T-helper 9 cell (primary cell): ENCODE data around the gene SBK1.
"Not testable (repeated sequence)": the region's sequence is repeated elsewhere in the genome, so short reads cannot be mapped to it uniquely, and the experiment has no call there.

Experiments
- DNase-seq: peaks from one replicate; pipeline ENCODE4 v3.0.0-alpha.2; 2020

Gene SBK1

DNA sequence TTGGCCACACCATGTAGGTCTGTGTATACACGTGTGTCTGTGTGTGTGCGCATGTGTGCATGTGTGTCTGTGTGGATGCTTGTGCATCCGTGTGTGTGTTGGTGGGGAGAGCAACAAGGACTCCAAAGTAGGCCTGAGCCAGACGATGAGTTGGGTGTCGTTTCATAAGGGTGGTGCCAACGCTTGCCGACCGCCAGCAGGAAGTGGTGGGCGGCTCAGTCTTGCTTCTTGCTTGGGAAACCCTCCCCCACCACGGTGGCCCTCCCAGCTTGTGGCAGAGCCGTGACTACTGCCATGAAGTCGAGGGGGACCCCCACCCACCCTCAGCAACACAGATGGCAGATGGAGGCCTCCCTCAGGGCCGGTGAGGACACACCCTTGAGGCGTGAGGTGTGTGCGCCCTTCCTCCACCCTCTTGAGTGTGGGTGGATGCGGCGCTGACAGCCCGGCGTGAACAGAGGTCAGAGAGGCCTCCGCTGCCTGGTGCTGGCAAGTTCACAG lies 17.5 kb downstream of the SBK1 start:
- DNase-seq = peak; percentile 71

DNA sequence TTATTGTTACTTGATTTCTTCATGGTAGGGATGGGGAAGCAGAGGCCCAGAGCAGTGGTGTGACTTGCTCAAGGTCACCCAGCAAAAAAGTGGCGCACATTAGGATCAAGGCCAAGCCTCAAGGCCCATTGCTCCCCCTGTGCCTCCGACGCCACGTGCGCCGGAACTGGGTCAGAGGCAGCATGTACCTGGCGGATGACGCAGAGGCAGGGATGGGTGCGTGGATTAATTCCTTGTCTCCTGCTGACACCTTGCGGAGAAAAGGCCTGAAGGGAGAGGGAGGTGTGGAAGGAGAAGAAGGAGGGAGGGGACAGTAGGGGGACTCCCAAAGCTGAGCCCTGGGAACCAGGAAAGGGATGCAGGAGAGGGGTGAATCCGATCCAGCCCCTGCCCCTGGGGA lies 18.5 kb downstream of the SBK1 start:
- DNase-seq = no peak

DNA sequence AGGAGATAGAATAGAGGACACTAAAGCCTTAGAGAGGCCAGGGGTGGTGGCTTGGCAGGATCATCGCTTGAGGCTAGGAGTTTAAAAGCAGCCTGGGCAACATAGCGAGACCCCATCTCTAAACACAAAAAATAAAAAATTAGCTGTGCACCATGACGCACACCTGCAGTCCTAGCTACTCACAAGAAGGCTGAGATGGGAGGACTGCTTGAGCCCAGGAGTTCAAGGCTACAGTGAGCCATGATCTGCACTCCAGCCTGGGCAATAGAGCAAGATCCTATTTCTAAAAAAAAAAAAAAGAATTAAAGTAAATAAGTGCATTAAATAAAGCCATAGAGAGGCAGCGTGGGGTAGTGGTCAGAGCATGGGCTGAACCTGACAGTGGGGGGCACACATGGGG lies 19.1 kb downstream of the SBK1 start:
- DNase-seq = no peak

DNA sequence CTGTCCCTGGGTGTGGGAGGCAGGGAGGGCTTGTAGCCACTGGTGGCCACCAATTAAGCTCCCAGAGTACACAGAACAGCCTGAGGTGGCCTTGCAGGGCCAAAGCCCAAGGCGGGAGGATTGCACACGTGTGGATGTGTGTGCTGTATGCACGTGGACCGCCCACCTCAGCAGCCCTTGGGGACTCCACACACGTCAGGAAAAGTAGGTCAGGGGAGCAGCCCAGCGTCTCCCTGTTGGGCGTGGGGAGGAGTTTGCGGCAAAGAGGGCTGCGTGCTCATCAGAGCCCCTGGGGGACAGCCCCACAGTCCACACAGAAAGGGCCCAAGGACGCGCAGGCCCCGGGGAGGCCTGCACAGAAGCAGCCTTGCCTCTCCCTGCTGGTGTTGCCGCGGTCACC lies 19.6 kb downstream of the SBK1 start:
- no peak for DNase-seq

DNA sequence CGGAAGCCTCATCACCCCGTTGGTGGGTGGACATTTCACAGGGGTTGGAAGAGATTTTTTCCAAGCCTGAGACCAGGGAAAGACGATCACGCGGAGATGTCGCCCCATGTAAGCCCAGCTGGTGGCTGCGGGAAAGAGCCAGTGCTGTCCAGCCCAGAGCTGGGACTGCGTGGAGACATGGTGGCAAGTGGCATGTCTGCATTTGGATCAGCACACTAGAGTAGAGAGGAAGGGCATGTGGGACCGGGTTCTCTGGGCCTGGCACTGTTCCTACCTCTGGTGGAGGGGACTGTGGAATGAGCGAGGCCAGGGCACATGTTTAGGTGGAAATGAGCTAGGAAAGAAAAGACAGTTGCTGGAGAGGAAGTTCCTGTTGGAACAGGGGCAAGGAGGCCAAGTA lies 20.0 kb downstream of the SBK1 start:
- DNase-seq = no peak

DNA sequence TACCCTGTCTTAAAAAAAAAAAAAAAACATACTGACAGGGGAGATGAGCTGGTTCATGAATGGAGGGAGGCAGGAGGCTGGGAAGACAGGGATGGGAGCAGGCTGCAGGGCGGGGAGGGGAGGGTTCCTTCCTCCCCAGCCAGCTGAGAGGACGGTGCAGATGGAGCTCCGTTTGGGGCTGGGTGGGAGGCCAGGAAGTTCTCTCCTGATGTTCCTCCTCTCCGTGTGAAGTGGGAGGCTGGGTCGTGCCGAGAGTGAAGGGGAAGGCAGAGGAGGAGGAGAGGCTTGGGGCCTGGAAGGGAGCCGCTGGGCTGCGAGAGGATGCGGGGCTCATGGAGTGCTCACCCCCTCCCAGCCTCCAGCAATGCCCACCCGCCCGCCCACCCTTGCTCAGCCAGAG lies 21.3 kb downstream of the SBK1 start:
- DNase-seq = no peak

DNA sequence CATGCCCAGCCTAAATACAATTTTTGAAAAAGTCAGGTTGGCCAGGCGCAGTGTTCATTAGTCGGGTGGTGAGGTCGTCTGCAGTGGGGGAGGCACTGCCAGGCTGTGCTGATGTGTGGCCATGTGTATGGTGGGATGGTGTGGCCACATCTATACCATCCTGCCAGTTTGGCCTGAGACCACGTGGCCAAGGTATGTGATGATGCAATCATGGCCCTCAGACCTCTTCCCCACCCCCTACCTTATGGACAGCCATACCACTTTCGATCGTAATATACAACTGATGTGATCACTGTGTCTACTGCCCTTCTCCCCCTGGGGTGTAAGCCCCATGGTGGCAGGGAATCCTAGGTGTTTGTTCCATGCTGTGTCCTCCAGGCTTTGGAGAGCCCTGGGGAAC lies 23.7 kb downstream of the SBK1 start:
- no peak for DNase-seq

DNA sequence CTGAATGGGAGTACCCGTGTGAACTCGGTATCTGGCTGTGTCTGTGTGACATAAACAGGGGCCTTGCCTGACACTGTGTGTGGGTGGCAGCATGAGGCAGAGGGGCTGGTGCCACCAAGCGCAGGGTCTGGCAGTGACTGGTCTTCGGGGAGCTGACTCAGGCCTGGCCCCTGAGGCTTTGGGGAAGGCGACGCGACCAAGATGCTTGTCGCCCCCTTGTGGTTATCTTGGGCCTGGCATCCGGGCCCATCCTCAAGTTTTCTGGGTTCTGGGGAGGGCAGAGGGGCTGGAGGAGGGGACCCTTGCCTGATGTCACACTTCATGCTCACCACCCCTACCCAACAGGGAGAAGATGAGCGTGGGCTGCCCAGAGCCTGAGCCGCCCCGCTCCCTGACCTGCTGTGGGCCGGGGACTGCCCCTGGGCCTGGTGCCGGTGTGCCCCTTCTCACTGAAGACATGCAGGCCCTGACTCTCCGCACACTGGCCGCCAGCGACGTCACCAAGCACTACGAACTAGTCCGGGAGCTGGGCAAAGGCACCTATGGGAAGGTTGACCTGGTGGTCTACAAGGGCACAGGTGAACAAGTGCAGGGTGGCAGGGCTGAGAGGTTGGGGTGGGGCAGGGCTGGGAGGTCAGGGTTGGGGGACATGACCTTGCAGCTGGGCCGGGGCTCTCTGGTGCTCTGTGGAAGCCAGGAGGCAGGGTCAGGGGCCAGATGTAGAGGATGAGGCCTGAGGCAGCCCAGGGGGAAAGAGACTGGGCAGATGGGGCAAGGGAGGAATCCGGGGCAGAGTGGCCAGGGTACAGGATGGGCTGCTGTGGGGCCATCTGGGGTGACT lies 24.9 kb downstream of the SBK1 start:
- peak; percentile 72 for DNase-seq

DNA sequence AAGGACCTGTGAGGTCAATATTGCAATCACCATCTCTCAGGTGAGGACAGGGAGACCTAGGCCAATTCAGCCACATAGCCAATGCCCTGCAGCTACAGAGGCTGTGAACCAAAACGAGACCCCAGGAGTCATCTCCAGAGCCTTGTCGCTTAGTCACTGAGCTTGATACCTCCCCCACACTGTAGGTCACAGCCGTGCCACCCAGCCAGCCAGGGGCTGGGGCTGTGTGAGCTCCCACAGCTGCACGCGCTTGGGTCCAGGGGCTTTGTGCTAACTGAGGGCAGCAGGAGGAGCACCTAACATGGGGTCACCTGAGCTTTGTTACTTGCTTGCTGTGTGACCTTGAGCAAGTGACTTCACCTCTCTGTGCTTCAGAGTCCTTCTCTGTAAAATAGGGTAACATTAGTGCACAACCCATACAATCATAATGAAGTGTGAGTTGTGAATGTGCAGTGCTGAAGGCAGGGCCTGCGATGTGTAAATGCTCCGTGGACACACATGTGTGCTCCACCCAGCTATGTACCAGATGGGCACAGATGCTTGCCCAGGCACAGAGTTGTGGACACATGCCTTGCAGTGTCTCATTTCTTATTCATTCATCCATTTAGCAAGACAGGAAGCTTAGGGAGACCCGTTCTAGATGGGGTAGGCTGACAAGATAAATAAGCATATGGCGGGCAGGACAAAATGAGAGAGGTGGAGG lies 25.9 kb downstream of the SBK1 start:
- no peak for DNase-seq

DNA sequence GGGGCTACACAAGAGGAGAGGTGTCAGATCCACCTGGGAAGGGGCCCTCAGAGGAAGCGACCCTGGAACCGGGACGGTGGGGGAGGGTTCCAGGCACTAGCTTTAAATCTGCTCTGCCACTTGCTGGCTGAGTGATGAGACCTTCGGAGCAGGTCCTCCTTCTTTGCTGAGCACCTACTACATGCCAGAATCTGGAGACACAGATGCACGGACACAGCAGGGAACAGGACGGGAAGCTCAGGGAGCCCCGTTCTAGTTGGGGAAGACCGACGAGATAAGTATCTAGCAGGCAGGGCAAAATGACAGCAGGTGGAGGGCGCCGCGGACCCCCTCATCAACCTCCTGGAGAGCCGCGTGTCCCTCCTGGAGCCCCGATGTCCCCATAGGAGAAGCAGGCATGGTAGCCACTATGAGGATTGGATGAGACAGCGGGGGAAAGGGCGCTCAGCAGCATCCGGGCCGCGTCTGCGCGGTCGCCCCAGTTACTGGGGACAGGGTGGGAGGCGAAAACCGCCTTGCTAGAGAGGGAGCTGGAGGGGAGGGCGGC lies 27.2 kb downstream of the SBK1 start:
- no peak for DNase-seq

DNA sequence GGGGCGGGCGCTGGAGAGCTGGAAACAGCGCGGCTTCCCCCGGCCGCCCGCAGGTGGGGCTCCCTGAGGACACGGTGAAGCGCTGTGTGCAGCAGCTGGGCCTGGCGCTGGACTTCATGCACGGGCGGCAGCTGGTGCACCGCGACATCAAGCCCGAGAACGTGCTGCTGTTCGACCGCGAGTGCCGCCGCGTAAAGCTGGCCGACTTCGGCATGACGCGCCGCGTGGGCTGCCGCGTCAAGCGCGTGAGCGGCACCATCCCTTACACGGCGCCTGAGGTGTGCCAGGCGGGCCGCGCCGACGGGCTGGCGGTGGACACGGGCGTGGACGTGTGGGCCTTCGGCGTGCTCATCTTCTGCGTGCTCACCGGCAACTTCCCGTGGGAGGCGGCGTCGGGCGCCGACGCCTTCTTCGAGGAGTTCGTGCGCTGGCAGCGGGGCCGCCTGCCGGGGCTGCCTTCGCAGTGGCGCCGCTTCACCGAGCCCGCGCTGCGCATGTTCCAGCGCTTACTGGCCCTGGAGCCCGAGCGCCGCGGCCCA lies 27.8 kb downstream of the SBK1 start:
- DNase-seq = no peak

DNA sequence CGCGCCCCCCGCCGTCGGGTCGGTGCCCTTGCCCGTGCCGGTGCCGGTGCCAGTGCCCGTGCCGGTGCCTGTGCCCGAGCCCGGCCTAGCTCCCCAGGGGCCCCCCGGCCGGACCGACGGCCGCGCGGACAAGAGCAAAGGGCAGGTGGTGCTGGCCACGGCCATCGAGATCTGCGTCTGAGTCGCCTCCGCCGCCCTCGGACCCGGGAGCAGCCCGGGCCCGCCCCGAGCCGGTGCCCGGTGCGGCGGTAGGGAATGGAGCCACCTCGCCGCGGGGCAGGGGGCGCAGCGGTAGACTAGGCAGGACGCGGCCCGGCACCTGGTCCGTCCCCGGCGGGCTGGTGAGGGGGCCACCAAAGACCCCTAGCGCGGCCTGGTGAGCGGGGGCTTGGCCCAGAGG lies 28.4 kb downstream of the SBK1 start:
- DNase-seq = no peak

DNA sequence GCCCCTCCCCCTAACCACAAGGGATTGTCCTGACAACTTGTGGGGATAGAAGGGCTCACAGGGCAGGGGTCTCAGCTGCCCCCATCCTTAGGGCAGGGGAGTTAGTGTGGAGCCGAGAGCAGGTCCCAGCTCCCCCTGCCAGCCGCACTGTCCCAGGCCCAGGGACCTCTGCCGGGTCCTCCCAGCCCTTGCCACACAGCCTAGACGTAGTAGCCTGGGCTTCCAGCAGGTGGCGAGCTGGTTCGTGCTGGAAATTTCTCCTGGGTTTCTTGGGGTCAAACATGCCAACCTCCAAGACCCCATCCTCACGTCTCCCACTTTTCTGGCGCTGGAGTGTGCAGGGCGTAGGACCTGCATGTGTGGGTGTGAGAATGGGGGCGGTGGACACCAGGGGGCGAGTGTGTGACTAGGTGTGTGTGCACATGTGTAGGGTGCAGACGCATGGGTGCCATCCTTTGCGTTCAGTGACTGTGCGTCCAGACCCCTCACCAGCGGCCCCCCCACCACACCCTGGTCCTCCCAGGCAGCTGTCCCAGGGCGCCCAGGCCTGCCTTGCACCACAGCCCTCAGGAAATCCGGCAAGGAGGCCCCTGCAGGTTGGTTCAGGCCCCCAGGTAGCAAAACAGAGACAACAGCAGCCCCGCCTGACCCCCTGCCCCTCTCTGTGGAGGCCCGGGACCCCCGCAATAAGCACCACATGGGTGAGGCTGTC lies 29.5 kb downstream of the SBK1 start:
- DNase-seq = peak; percentile 16

DNA sequence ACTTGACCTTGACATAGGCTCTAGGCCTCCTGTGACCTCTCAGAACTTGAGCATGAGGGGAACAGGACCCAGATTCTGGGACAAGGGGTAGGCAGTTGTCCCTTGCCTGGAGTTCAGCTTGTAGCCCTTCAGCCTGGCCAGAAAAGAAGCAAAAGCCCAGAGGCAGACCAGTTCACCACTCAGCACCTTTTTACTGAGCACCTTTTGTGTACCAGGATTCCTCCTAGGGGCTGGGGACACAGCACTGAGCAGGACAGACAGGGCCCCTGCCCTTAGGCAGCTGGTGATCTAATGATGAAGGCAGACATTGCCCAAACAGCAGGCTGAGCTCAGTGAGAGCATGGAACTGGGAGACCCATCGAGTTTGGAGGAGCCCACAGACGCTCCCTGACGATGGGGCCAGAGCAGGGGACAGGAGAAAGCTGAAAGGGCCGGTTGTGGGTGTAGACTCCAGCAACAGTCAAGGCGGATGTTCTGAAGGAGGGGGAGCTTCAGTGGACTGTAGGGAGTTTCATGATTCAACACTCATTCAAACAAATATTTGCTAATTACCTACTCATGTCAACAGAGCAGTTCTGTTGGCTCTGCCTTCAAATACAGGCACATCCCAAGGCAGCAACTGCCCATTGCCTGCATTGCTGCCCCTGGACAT lies 32.0 kb downstream of the SBK1 start:
- DNase-seq = no peak

DNA sequence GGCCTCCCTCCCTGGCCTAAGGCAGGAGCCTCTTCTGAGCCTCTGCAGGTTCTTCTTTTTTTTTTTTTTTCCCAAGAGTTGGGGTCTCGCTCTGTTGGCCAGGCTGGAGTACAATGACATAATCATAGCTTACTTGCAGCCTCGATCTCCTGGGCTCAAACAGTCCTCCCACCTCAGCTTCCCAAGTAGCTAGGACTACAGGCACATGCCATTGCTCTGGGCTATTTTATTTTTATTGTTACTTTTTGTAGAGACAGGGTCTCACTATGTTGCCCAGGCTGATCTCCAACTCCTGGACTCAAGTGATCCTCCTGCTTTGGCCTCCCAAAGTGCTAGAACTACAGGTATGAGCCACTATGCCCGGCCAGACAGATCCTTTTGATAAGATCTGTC lies 32.6 kb downstream of the SBK1 start:
- no peak for DNase-seq

DNA sequence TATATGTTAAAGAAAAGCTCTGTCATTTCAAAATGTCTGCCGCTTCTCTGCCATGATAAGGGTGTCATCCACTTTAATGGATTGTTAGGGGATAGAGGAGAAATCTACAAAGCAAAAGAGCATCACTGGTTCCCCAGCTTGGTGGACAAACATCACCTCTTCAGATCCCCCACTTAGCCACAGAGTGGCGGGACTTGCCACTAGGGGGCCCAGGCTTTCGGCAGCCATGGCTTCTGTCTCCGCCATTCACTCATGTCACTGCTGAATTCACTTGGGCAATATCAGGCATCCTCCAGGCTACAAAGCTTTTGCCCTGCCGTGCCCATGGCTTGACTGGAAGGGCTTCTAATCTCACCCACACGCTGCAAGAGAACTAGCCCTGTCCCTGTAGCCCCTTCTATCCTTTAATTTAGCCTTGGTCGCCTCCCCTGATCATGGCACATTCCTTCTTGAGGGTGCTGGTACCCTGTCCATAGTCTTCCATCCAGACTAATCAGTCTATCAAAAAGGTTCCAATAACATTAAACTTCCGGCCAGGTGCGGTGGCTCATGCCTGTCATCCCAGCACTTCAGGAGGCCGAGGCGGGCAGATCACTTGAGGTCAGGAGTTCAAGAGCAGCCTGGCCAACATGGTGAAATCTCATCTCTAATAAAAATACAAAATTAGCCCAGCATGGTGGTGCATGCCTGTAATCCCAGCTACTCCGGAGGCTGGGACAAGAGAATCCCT lies 34.7 kb downstream of the SBK1 start:
- peak; percentile 56 for DNase-seq

DNA sequence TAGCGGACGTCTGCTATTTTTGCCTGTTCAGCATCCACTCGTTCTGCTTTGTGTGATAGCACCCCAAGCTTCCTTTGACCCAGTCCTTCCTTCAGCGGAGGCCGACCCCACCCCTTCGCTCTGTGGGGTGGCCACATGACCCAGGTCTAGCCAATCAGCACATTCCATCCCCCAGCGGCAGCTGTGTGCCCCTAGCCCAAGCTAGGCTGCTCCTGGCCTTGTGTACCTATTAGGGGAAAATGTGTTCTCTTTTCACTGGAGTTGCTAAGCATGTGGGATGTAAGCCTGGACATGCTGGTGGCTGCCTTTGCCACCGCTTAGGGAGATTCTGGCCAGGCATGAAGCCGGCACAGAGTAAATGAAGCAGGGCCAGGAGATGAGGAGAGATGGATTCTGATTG lies 37.9 kb downstream of the SBK1 start:
- DNase-seq = not testable (repeated sequence)

DNA sequence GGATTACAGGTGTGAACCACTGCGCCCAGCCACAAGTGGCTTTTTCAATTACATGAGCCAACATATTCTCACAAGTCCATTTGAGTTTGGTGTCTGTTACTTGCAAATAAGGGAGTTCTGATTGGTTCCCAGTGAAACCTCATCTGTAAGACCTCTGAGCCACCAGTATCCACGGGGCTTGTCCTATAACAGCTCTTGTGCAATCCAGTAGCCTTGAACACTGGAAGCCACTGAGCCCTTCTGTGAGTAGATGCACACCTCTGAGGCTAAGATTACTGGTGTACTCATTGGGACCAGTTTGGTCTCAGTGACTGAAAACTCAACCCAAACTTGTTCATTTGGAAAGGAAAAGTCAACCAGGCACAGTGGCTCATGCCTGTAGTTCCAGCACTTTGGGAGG lies 38.7 kb downstream of the SBK1 start:
- DNase-seq = not testable (repeated sequence)

DNA sequence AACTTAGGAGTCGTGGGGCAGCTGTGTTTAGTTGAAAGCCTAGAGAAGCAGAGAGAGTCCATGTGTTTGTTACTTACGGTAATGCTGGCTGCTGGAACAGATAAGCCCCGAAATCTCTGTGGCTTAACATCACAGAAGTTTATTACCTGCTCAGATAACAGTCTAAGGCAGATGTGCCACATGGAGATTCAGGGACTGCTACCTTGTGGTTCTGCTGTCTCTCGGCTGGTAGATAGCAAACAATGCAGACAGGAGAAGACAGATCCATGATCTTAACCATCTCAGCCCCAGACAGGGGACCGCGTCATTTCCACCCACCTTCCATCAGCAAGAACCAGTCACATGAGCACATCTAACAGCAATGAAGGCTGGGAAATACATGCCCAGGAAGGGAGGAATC lies 40.3 kb downstream of the SBK1 start:
- not testable (repeated sequence) for DNase-seq

DNA sequence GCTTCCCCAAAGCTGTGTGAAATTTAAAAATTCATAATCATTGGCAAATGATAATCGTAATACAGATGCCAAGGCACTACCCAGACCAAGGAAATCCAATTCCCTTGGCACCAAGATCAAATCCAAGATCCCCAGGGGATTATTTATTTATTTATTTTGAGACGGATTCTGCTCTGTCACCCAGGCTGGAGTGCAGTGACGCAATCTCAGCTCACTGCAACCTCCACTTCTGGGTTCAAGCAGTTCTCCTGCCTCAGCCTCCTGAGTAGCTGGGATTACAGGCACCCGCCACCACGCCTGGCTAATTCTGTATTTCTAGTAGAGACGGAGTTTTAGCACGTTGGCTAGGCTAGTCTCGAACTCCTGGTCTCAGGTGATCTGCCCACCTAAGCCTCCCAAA lies 43.4 kb downstream of the SBK1 start:
- DNase-seq = not testable (repeated sequence)

DNA sequence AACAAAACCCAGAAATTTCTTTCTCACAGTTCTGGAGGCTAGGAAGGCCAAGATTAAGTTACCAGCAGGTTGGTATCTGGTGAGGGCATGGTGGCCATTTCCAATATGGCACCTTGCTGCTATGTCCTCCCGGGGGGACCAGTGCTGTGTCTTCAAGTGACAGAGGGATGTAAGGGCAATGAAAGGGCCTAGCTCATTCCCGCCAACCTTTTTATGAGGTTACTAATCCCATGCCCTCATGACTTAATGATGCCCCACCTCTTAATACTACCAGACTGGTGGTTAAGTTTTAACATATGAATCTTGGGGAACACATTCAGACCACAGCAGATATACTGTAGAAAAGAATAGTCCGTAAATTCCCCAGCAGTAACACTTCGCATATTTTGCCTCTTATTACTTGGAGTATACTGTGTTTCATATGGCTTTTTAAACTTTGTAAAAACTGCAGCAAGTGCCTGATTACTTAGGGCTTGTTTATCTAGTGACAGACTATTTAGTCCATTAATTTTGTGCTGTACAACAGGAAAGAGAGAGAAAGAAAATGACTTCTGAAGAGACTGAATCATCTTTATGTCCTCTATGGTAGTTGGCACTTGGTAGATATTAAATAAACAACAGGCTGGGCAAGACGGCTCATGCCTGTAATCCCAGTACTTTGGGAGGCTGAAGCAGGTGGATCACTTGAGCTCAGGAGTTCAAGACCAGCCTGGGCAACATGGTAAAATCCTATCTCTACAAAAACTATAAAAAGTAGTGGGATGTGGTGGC lies 44.8 kb downstream of the SBK1 start:
- DNase-seq = not testable (repeated sequence)
